Activated B cell treated with CpG ODN at 0.5 μM for 24 hours (primary cell): ENCODE measurements around the gene AIDA. TPM values are rescaled to one million over a fixed set of nuclear protein-coding genes. Genes with fewer than 3 reads are reported as not detected.
A peak's percentile ranks its signal among the peaks of the same experiment; 100 is the strongest.

ENCODE experiments used
- ATAC-seq: fragments of 200-7000 bp; cut with Tn5 transposase; one replicate; pipeline ENCODE4 v1.10.0; 2021; ENCODE audit warnings: low read depth, mild to moderate bottlenecking, moderate library complexity
- CTCF ChIA-PET: fragments of 350-600 bp; sonication (Branson Sonifier 250); formaldehyde crosslinking; loops from one replicate; lab custom pipeline; 2021; ENCODE audit warnings: antibody characterized with exemption; lab: Charles Lee
- POLR2A ChIA-PET: fragments of 350-600 bp; sonication (Branson Sonifier 250); formaldehyde crosslinking; loops from one replicate; lab custom pipeline; 2021; ENCODE audit warnings: antibody characterized with exemption; lab: Charles Lee
- DNase-seq: peaks from one replicate; pipeline ENCODE4 v3.0.0; 2022
- H3K27ac Mint-ChIP-seq: one replicate; pipeline ENCODE4 v1.8.0; 2020; ENCODE audit warnings: mixed read lengths
- H3K27me3 Mint-ChIP-seq: one replicate; pipeline ENCODE4 v1.8.0; 2021; ENCODE audit warnings: mixed read lengths
- H3K36me3 Mint-ChIP-seq: one replicate; pipeline ENCODE4 v1.8.0; 2021; ENCODE audit warnings: low read depth, mixed read lengths
- H3K4me1 Mint-ChIP-seq: one replicate; pipeline ENCODE4 v1.8.0; 2021; ENCODE audit warnings: mixed read lengths
- H3K4me3 Mint-ChIP-seq: one replicate; pipeline ENCODE4 v1.8.0; 2020; ENCODE audit warnings: mild to moderate bottlenecking, mixed read lengths
- H3K9me3 Mint-ChIP-seq: one replicate; pipeline ENCODE4 v1.8.0; 2020; ENCODE audit warnings: mixed read lengths
- CTCF ChIP-seq: fragments of 200-600 bp; IDR thresholded peaks from one replicate; pipeline ENCODE4 v1.8.0; 2022; ENCODE audit warnings: antibody characterized with exemption, mild to moderate bottlenecking
- intact Hi-C: fragments of 100-400 bp; cut with micrococcal nuclease; formaldehyde crosslinking; loops from one replicate; pipeline ENCODE4 v1.15.1; 2024
- total RNA-seq: library from RNA; stranded (reverse); gene quantifications from 2 replicates; pipeline ENCODE4 v1.2.3, GENCODE V29; 2022

Gene AIDA
- total RNA-seq, 1 donor from 2014 or later: 54.3 TPM

- Mint-ChIP-seq H3K36me3 (peaks cover 43% of the 10 kb centered on the region), H3K27ac (peak overlapping the region; percentile 77), H3K9me3 (no peaks in the 10 kb centered on the region), H3K27me3 (no peaks in the 10 kb centered on the region), H3K4me3 (peak overlapping the region; percentile 17), H3K4me1 (peaks cover 54% of the 10 kb centered on the region)
- intact Hi-C loops: loop anchor here (5.0 kb wide), 1 partner anchor 92 kb away; no protein-coding TSS in a partner anchor
- TF ChIP-seq CTCF: no peak
- ChIA-PET POLR2A (interaction anchor here (3.8 to 6.3 kb wide), 2 partner anchors 16 to 23 kb away, joined by 16 to 127 read pairs; partner anchors contain the start of genes AIDA and BROX), CTCF (no interaction called here)
- DNase-seq (no peak), ATAC-seq (no peak)
These were observed 22.4 kb upstream of the AIDA start for GRCh38 chr1:222734740-222735139.

- peak overlapping the region; percentile 95 for H3K27ac Mint-ChIP-seq
- H3K4me3 Mint-ChIP-seq: peak overlapping the region; percentile 77
- H3K9me3 Mint-ChIP-seq: no peaks in the 10 kb centered on the region
- ChIA-PET CTCF (interaction anchor here (1.0 to 1.4 kb wide), 5 partner anchors 12 to 98 kb away, joined by 3 to 4 read pairs (median 3); no protein-coding TSS in a partner anchor), POLR2A (interaction anchor here (0.6 to 6.3 kb wide), 11 partner anchors 11 to 1855 kb away, joined by 3 to 127 read pairs (median 7); partner anchors contain the start of genes AIDA and BROX)
- no peak for DNase-seq
- H3K27me3 Mint-ChIP-seq: no peaks in the 10 kb centered on the region
- peak; percentile 88 for ATAC-seq
- intact Hi-C loops: loop anchor here (1.0 to 5.0 kb wide), 5 partner anchors 18 to 349 kb away; no protein-coding TSS in a partner anchor
- peaks cover 63% of the 10 kb centered on the region for H3K36me3 Mint-ChIP-seq
- H3K4me1 Mint-ChIP-seq: peaks cover 64% of the 10 kb centered on the region
- no peak for TF ChIP-seq CTCF
These were observed 20.2 kb upstream of the AIDA start for GRCh38 chr1:222732216-222733159.

- DNase-seq (no peak), ATAC-seq (peak; percentile 10)
- Mint-ChIP-seq H3K27ac (peak overlapping the region; percentile 73), H3K4me1 (peaks cover 64% of the 10 kb centered on the region), H3K36me3 (peaks cover 80% of the 10 kb centered on the region), H3K27me3 (no peaks in the 10 kb centered on the region), H3K9me3 (no peaks in the 10 kb centered on the region), H3K4me3 (peak overlapping the region; percentile 56)
- POLR2A ChIA-PET: interaction anchor here (1.6 to 6.3 kb wide), 3 partner anchors 19 to 87 kb away, joined by 9 to 127 read pairs (median 16); partner anchors contain the start of genes AIDA and BROX
- CTCF ChIA-PET: interaction anchor here (1.4 kb wide), 1 partner anchor 18 kb away, joined by 3 read pairs; no protein-coding TSS in a partner anchor
- no peak for TF ChIP-seq CTCF
- intact Hi-C loops: loop anchor here (5.0 kb wide), 1 partner anchor 89 kb away; no protein-coding TSS in a partner anchor
These were observed 18.6 kb upstream of the AIDA start for GRCh38 chr1:222730866-222731265.

- Mint-ChIP-seq H3K9me3 (no peaks in the 10 kb centered on the region), H3K27ac (no peak overlapping the region), H3K27me3 (no peaks in the 10 kb centered on the region), H3K4me1 (peaks cover 47% of the 10 kb centered on the region), H3K4me3 (no peak overlapping the region), H3K36me3 (peaks cover 83% of the 10 kb centered on the region)
- no peak for TF ChIP-seq CTCF
- intact Hi-C loops: no loop called here
- CTCF ChIA-PET: interaction anchor here (0.7 to 1.1 kb wide), 2 partner anchors 10 to 361 kb away, joined by 3 read pairs; no protein-coding TSS in a partner anchor
- no peak for DNase-seq
- no peak for ATAC-seq
- POLR2A ChIA-PET: interaction anchor here (1.0 to 3.2 kb wide), 2 partner anchors 15 to 85 kb away, joined by 4 to 16 read pairs; partner anchors contain the start of genes AIDA and BROX
These were observed 16.5 kb upstream of the AIDA start for GRCh38 chr1:222728746-222729145.
